ENCODE data around the gene ILKAP.

ILKAP gene

GRCh38 chr2:238123991-238124470 lies 79.5 kb downstream of the ILKAP start:
- no peak for DNase-seq (ENCODE audit: low read depth)

- DNase-seq (ENCODE audit: low read depth): no peak
Observed at GRCh38 chr2:238123218-238123971, 80.1 kb downstream of the ILKAP start.

- DNase-seq (ENCODE audit: low read depth): no peak
Observed at GRCh38 chr2:238122287-238123217, 80.9 kb downstream of the ILKAP start.

GRCh38 chr2:238121511-238122286 lies 81.8 kb downstream of the ILKAP start:
- no peak for DNase-seq (ENCODE audit: low read depth)

- DNase-seq (ENCODE audit: low read depth): no peak
Observed at GRCh38 chr2:238120463-238121298, 82.8 kb downstream of the ILKAP start.
